GM18517 (cell line): ENCODE results near the gene IGFBP2.

Source experiments
- ATAC-seq: cut with Tn5 transposase; IDR thresholded peaks from one replicate; pipeline ENCODE4 v1.9.1; 2021; ENCODE audit warnings: mild to moderate bottlenecking, moderate library complexity; ENCODE audit not compliant: unreplicated experiment

Gene IGFBP2

GRCh38 chr2:216615298-216616082 lies 17.7 kb upstream of the IGFBP2 start:
- ATAC-seq: no peak

- ATAC-seq: no peak
Observed at GRCh38 chr2:216616083-216616678, 17.0 kb upstream of the IGFBP2 start.

GRCh38 chr2:216617159-216617815 lies 15.9 kb upstream of the IGFBP2 start:
- no peak for ATAC-seq

DNA sequence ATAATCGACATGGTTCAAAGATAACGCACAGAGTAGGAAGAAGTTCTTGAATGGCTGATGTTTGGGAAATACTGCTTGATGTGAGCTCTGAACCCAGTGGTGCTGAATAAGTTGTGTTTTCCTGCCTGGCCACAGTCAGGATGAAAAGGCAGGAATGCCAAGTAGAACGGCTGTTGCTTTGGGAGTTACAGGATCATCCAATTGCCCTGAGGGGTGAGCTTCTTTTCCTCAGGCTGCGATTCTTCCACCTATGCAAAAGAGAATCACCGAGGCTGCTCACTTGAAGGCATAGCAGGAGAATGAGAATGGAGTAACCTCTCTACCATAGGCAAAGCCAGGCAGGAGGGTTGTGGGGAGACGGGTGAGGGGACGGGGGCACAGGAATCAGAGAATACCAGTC lies 14.4 kb upstream of the IGFBP2 start:
- ATAC-seq: no peak

- no peak for ATAC-seq
Observed at GRCh38 chr2:216619411-216620393, 13.5 kb upstream of the IGFBP2 start.

GRCh38 chr2:216620786-216621185 lies 12.4 kb upstream of the IGFBP2 start:
- no peak for ATAC-seq

DNA sequence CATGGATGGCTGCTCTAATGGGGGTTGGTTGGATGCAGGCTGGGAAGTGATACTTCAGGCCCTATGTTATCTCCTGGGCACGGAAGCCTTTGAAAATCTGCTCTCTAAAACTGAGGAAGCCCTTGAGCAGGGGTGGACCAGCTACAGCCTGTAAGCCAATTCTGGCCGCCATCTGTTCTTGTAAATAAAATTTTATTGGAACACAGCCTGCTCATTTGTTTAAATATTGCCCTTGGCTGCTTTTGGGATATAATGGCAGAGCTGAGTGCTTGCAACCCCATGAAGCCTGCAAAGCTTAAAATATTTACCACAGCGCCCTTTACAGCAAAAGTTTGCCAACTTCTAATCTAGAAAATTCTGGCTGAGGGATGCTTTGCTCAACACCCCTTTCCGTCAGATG lies 11.9 kb upstream of the IGFBP2 start:
- no peak for ATAC-seq

DNA sequence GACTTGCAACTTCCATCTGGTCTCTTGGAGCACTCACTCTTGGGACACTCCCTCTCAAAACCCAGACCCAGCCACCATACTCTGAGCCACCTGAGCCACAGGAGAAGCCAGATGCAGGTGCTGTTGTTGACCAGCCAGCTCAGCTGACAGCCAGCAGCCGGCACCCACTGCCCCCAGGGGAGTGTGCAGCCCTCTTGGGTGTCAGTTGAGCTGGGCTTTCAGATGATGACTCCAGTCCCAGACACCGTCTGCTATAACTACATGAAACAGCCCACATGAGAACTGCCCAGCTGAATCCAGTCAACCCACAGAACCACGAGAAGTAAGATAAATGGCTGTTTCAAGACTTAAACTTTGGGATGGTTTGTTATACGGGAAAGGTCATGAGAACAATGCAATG lies 10.7 kb upstream of the IGFBP2 start:
- ATAC-seq: no peak

- no peak for ATAC-seq
Observed at GRCh38 chr2:216624251-216624650, 9.0 kb upstream of the IGFBP2 start.

DNA sequence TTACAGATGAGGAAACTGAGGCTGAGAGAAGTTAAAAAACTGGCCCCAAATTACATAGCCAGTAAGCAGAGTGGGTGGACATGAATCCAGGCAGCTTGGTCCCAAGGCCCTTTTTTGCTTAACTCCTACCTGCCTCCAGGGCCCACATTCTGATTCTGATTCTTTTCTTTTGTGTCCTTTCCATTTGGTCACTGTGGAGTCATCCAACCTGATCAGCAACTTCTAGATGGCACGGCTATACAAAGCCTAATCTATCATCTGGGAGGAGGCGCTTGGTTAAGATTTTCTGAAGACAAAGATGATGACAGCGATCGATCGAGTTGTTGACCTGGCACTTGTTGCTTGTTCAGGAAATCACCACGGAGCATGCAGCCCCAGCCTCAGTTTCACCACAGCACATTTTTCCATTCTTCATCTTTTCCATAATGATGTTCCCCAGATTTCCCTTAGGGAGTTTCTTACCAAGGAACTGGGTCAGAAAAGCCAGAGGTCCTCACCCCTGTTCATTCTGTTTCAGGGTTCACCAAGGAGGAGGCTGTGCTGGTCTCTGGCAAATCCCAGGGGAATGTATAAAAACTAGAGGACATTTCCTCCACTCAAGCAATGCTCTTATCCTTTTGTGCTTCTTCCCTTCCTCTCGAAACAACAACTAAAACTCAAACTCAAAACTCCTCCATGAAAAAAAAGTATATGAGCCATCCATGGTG lies 6.9 kb upstream of the IGFBP2 start:
- ATAC-seq: no peak

- no peak for ATAC-seq
Observed at GRCh38 chr2:216626875-216627245, 6.4 kb upstream of the IGFBP2 start.

DNA sequence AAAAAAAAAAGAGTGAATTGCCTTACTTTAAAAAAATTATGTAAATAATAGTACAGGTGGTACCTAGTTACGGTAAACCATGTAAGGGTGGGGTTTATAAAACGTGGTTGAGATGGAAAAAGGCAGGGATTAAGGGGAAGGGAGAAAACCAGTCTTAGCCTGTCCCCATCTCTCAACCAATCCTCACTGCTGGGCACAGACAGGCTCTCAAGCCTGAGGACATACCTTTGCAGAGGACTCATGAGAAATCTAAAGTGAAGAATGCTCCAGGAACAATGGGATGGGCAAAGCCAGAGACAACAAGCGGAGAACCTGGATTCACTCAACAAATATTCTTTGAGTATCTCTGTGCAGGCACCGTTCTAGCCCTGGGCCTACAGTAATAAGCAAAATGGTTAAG lies 3.4 kb upstream of the IGFBP2 start:
- ATAC-seq: no peak

DNA sequence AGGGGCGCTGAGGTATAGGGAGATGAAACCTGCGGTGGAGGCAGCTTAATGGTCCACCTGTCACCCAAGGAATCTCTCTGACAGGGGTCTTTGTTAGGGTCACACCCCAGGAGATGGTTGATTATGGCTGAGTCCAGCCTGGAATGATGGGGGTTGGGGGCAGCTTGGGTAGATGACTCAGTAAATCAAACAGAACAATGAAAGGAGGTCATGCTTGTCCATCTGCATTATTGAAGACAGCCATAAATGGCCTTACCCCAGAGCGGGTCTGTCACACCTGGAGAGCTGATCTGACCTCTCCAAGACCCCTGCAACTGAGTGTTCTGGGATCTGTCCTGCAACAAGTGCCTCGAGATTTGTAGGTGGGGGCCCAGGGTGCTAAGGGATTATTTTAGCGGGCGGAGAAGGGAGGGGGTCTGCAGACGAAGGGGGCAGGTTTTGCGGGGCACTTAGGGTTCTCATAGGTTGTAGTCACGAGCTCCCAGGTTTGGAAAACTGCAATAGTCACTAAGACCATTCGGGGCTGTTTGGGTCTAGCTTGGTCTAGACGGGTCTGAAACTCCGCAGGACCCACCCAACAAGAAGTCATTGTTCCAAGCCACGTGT lies 771 bp upstream of the IGFBP2 start:
- ATAC-seq: no peak

- ATAC-seq: no peak
Observed at GRCh38 chr2:216633616-216634369, 573 bp downstream of the IGFBP2 start.

DNA sequence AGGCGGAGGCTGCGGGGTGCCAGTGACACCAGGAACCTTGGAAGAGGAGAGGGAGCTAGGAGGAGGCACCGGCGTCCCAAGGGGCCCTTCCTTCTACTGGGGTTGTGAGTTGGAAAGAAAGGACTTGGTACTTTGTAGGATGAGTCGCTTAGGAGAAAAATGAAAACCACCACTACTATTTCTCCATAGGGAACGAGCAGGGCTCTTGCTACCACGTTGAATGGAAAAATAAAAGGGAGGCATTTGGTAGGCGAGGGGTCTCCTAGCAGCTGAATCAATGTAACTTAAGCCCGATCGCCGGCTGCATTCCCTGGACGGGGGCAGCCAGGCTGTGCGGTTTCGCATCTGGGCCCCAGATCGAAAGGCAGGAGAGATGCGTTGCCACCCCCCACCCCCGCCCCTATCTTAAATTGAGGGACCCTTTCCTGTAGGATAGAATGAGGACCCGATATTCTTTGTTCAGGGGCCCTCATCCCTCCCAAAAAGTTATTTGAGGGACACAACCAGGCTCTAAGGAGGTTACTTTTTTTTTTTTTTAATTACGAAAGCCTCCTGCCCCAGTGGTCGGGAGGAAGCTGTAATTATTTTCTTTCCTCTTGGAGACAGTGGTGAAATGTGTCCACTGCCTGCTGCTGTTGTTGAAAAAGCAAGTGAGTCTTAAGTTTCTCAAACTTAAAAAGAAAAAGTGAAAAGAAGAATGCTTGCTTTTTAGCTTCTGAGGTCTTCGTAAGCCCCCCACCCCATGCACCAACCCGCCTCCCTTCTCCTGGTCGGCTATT lies 1.3 kb downstream of the IGFBP2 start:
- no peak for ATAC-seq

DNA sequence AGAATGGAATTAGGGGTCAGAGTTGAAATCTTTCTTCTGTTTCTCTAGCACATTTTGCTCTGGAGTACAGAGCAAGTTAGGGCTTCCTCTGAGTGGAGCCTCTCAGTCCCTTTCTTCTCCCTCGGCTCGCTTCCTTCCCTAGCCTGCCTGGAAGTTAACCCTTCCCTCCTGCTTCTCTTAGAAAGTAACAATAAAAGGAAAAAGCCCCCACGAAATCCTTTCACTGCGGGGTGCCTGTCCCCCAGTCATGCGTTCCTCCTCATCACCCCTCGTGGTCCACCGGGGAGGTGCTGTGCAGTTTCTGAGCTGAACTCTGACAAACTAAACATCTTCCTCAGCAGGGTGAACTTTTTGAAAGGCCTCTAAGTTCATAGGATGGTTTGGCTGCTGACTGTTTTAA lies 2.0 kb downstream of the IGFBP2 start:
- no peak for ATAC-seq

- ATAC-seq: no peak
Observed at GRCh38 chr2:216635701-216636550, 2.7 kb downstream of the IGFBP2 start.
